Activated gamma-delta T cell treated with Interleukin-2 at 50 U/mL for 16 hours (primary cell): Measurements from ENCODE around the gene AGAP3.

ENCODE experiments used
- DNase-seq: peaks from one replicate; pipeline ENCODE4 v3.0.0-alpha.2; 2020

The AGAP3 gene

GRCh38 chr7:151074817-151075661 is 11.2 kb upstream of the AGAP3 start:
- no peak for DNase-seq

GRCh38 chr7:151075662-151075971 is 10.7 kb upstream of the AGAP3 start:
- no peak for DNase-seq

GRCh38 chr7:151075978-151076426 is 10.3 kb upstream of the AGAP3 start:
- no peak for DNase-seq

- no peak for DNase-seq
Observed at GRCh38 chr7:151076863-151077704, 9.2 kb upstream of the AGAP3 start.

GRCh38 chr7:151077705-151078232 is 8.5 kb upstream of the AGAP3 start:
- DNase-seq: no peak

GRCh38 chr7:151078233-151079040 is 7.8 kb upstream of the AGAP3 start:
- DNase-seq: no peak

GRCh38 chr7:151079199-151079910 is 6.9 kb upstream of the AGAP3 start:
- no peak for DNase-seq

GRCh38 chr7:151080067-151080521 is 6.2 kb upstream of the AGAP3 start:
- no peak for DNase-seq

- peak; percentile 83 for DNase-seq
Observed at GRCh38 chr7:151080522-151081169, 5.6 kb upstream of the AGAP3 start, which contains the start of gene FASTK. Gene FASTK, minus strand, starts transcription at chr7:151080809. Its CDS starts 43 bp downstream, at chr7:151080766.

GRCh38 chr7:151081170-151082101 is 4.8 kb upstream of the AGAP3 start:
- DNase-seq: no peak

- DNase-seq: no peak
Observed at GRCh38 chr7:151082141-151083070, 3.9 kb upstream of the AGAP3 start.

- DNase-seq: peak; percentile 80
Observed at GRCh38 chr7:151083071-151083823, 3.0 kb upstream of the AGAP3 start, which contains the start of gene TMUB1. Gene TMUB1, minus strand, starts transcription at chr7:151083493. Its CDS starts 930 bp downstream, at chr7:151082563.

- DNase-seq: no peak
Observed at GRCh38 chr7:151083824-151084160, 2.5 kb upstream of the AGAP3 start.

GRCh38 chr7:151085329-151085690 is 965 bp upstream of the AGAP3 start:
- no peak for DNase-seq

GRCh38 chr7:151086802-151087244 is 548 bp downstream of the AGAP3 start:
- no peak for DNase-seq

- no peak for DNase-seq
Observed at GRCh38 chr7:151087245-151088018, 1.2 kb downstream of the AGAP3 start.
